ENCODE measurements around the gene PCF11. TPM values are rescaled to one million over a fixed set of nuclear protein-coding genes. Genes with fewer than 3 reads are reported as not detected.
"Not testable (repeated sequence)": the region's sequence is repeated elsewhere in the genome, so short reads cannot be mapped to it uniquely, and the experiment has no call there.

Gene PCF11
- total RNA-seq, 1 experiment from 2014 or later: 77.5 TPM

DNA sequence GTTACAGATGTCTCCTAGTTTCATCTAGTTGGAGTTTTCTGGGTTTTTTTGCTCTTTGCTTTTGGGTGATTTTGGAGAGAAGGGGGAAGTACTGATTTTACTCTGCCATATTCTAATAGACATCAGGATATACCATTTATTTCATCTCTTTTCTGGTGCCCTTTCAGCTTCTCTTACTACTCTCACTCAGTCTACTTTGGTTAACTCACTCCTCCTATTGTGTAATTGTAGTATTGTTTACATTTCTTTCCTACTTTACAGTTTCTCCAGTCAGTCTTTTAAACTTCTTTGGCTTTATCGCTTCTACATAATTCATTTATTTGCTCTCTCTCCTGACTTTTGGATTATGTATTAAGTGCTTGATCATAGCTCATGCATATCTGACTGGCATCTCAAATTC lies 43.1 kb downstream of the PCF11 start:
- ChIA-PET POLR2A (ENCODE audit: low non-redundant PET) (no interaction called here), CTCF (interaction anchor here (0.6 kb wide), 1 partner anchor 485 kb away, joined by 3 read pairs; no protein-coding TSS in a partner anchor)
- Histone ChIP-seq H3K36me3 (ENCODE audit: insufficient read depth, low read length, poor library complexity, severe bottlenecking) (no peaks in the 10 kb centered on the region), H3K27me3 (replicated peaks; ENCODE audit: insufficient read depth, low read depth, low read length, poor library complexity) (no peaks in the 10 kb centered on the region), H3K27ac (ENCODE audit: low read depth, low read length, poor library complexity, severe bottlenecking) (no peak overlapping the region), H3K9me3 (ENCODE audit: low read depth, low read length, poor library complexity, severe bottlenecking) (no peaks in the 10 kb centered on the region), H3K4me1 (ENCODE audit: insufficient read depth, low read length, poor library complexity, severe bottlenecking) (no peaks in the 10 kb centered on the region), H3K4me3 (ENCODE audit: low read depth, low read length, poor library complexity, severe bottlenecking) (no peak overlapping the region)
- TF ChIP-seq EZH2 (IDR thresholded peaks at IDR 0.05; ENCODE audit: borderline replicate concordance, low read depth, low read length, poor library complexity, severe bottlenecking): no peak
- TF ChIP-seq, protein P1, sequence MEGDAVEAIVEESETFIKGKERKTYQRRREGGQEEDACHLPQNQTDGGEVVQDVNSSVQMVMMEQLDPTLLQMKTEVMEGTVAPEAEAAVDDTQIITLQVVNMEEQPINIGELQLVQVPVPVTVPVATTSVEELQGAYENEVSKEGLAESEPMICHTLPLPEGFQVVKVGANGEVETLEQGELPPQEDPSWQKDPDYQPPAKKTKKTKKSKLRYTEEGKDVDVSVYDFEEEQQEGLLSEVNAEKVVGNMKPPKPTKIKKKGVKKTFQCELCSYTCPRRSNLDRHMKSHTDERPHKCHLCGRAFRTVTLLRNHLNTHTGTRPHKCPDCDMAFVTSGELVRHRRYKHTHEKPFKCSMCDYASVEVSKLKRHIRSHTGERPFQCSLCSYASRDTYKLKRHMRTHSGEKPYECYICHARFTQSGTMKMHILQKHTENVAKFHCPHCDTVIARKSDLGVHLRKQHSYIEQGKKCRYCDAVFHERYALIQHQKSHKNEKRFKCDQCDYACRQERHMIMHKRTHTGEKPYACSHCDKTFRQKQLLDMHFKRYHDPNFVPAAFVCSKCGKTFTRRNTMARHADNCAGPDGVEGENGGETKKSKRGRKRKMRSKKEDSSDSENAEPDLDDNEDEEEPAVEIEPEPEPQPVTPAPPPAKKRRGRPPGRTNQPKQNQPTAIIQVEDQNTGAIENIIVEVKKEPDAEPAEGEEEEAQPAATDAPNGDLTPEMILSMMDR (conservative IDR thresholded peaks at IDR 0.05; ENCODE audit: low read depth, low read length): no peak
- BruUV-seq (replicated peaks): no TSS peak
- DNase-seq (ENCODE audit: low spot score): no peak
- intact Hi-C loops (cut with micrococcal nuclease; ENCODE audit: unreplicated experiment): no loop called here

DNA sequence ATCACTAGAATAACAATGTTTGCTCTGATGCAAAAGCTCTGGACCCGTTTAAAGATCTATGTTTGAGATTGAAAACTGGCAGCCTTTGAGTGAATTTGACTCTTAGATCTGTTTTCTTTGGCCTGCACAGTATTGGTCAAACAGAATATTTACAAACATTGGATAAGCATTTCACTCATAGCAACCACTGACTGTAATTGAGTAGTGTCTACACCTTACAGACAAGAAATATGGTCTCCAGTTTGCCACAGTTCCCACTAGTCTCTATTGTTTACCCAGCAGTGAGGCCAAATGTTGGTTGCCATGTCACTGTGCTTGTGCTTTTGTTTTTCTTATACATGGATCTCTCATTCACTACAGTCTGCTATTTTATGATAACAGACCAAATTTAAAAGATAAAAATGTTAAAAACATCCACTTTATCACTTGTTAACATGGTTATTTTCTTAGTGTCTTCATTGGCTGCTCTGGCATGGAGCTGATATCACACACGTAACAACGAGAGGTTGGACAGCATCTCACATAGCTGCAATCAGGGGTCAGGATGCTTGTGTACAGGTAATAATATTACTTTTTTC lies 48.8 kb downstream of the PCF11 start:
- DNase-seq (ENCODE audit: low spot score): no peak
- POLR2A ChIA-PET (ENCODE audit: low non-redundant PET): no interaction called here
- TF ChIP-seq, protein P1 (conservative IDR thresholded peaks at IDR 0.05; ENCODE audit: low read depth, low read length): no peak
- TF ChIP-seq EZH2 (IDR thresholded peaks at IDR 0.05; ENCODE audit: borderline replicate concordance, low read depth, low read length, poor library complexity, severe bottlenecking): no peak
- Histone ChIP-seq H3K4me3 (ENCODE audit: low read depth, low read length, poor library complexity, severe bottlenecking) (no peak overlapping the region), H3K36me3 (ENCODE audit: insufficient read depth, low read length, poor library complexity, severe bottlenecking) (no peaks in the 10 kb centered on the region), H3K27ac (ENCODE audit: low read depth, low read length, poor library complexity, severe bottlenecking) (no peak overlapping the region), H3K4me1 (ENCODE audit: insufficient read depth, low read length, poor library complexity, severe bottlenecking) (no peaks in the 10 kb centered on the region), H3K9me3 (ENCODE audit: low read depth, low read length, poor library complexity, severe bottlenecking) (no peaks in the 10 kb centered on the region), H3K27me3 (replicated peaks; ENCODE audit: insufficient read depth, low read depth, low read length, poor library complexity) (no peaks in the 10 kb centered on the region)
- CTCF ChIA-PET: no interaction called here
- no TSS peak for BruUV-seq (replicated peaks)
- intact Hi-C loops (cut with micrococcal nuclease; ENCODE audit: unreplicated experiment): no loop called here

DNA sequence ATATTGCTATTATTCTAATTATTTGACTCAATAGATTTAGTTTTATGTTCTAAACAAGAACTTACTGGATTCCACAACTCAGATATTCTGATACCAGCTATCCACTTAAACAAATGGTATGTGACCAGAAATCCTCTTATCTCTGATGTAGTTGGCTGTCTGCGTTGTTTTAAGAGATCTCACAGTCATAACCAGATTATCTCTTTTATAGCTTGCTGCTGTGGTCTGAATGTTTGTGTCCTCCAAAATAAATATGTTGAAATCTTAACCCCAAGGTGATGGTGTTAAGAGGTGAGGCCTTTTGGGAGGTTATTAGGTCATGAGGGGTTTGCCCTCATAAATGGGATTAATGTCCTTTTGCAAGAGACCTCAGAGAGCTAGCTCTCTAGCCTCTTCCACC lies 49.3 kb downstream of the PCF11 start:
- CTCF ChIA-PET: no interaction called here

DNA sequence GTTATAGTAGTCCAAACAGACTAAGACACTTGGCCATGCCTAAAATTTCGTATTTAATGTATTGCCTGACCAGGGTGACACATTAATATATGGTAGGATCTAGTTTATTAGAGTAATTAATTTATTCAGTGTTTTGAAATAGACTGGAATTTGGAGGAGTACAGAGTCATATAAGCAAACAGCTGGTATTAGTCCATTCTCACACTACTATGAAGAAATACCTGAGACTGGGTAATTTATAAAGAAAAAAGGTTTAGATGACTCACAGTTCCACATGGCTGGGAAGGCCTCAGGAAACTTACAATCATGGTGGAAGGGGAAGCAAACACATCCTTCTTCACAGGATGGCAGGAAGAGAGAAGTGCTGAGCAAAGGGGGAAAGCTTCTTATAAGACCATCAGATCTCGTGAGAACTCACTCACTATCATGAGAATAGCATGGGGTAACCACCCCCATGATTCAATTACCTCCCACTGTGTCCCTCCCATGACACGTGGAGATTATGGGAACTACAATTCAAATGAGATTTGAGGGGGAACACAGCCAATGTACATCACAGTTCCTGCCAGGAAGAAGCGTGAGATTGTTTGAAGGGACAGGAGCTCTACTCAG lies 49.9 kb downstream of the PCF11 start:
- BruUV-seq (replicated peaks); POLR2A ChIA-PET (ENCODE audit: low non-redundant PET); H3K4me1 ChIP-seq (ENCODE audit: insufficient read depth, low read length, poor library complexity, severe bottlenecking); H3K36me3 ChIP-seq (ENCODE audit: insufficient read depth, low read length, poor library complexity, severe bottlenecking); H3K27ac ChIP-seq (ENCODE audit: low read depth, low read length, poor library complexity, severe bottlenecking); H3K27me3 ChIP-seq (replicated peaks; ENCODE audit: insufficient read depth, low read depth, low read length, poor library complexity); H3K9me3 ChIP-seq (ENCODE audit: low read depth, low read length, poor library complexity, severe bottlenecking); CTCF ChIA-PET; intact Hi-C loops (cut with micrococcal nuclease; ENCODE audit: unreplicated experiment); H3K4me3 ChIP-seq (ENCODE audit: low read depth, low read length, poor library complexity, severe bottlenecking): not testable (repeated sequence)
- DNase-seq (ENCODE audit: low spot score): peak; percentile 55

More for the DNA sequence above, 49.3 kb downstream of the PCF11 start:
- intact Hi-C loops (cut with micrococcal nuclease; ENCODE audit: unreplicated experiment): no loop called here
- POLR2A ChIA-PET (ENCODE audit: low non-redundant PET): no interaction called here
- no TSS peak for BruUV-seq (replicated peaks)
- no peak overlapping the region for H3K4me3 ChIP-seq (ENCODE audit: low read depth, low read length, poor library complexity, severe bottlenecking)
- H3K4me1 ChIP-seq (ENCODE audit: insufficient read depth, low read length, poor library complexity, severe bottlenecking): no peaks in the 10 kb centered on the region
- H3K36me3 ChIP-seq (ENCODE audit: insufficient read depth, low read length, poor library complexity, severe bottlenecking): no peaks in the 10 kb centered on the region
- TF ChIP-seq, protein P1 (conservative IDR thresholded peaks at IDR 0.05; ENCODE audit: low read depth, low read length): no peak
- no peak for TF ChIP-seq EZH2 (IDR thresholded peaks at IDR 0.05; ENCODE audit: borderline replicate concordance, low read depth, low read length, poor library complexity, severe bottlenecking)
- no peaks in the 10 kb centered on the region for H3K9me3 ChIP-seq (ENCODE audit: low read depth, low read length, poor library complexity, severe bottlenecking)
- no peak overlapping the region for H3K27ac ChIP-seq (ENCODE audit: low read depth, low read length, poor library complexity, severe bottlenecking)
- no peaks in the 10 kb centered on the region for H3K27me3 ChIP-seq (replicated peaks; ENCODE audit: insufficient read depth, low read depth, low read length, poor library complexity)
- no peak for DNase-seq (ENCODE audit: low spot score)
